K562 (cell line): ENCODE data around the gene MEGF11. TPM values are rescaled to one million over a fixed set of nuclear protein-coding genes. Genes with fewer than 3 reads are reported as not detected.

Experiments used
- ATAC-seq: fragments of 200-7000 bp; cut with Tn5 transposase; 3 replicates; pipeline ENCODE4 v1.9.1; 2020; ENCODE audit warnings: moderate library complexity
- BruUV-seq: library from RNA; stranded (reverse); fragments of 400-500 nt; replicated peaks from 2 replicates; lab custom pipeline; 2021; lab: Mats Ljungman, UMichigan
- CTCF ChIA-PET: fragments of 300-600 bp; formaldehyde crosslinking; extraction: SDS; loops from one replicate; lab custom pipeline; 2021; ENCODE audit warnings: low intra/inter-chr PET ratio; lab: Yijun Ruan, JAX
- POLR2A ChIA-PET: fragments of 300-600, 350-650 bp; sonication (Branson Sonifier 250); formaldehyde crosslinking; extraction: SDS; loops from one replicate; lab custom pipeline; 2021; ENCODE audit warnings: antibody characterized with exemption, inconsistent platforms; lab: Yijun Ruan, JAX
- DNase-seq, 4 experiments: peaks; one replicate each; pipeline versions ENCODE4 v3.0.0 to v3.0.0-alpha.2; 2011 to 2018; ENCODE audit warnings: low spot score in 3 of 4, mixed read lengths in 3 of 4; ENCODE audit errors: extremely low read depth in 1 of 4
- FAIRE-seq: peaks from 2 replicates; lab custom pipeline; 2011; peaks lifted over from hg19 to GRCh38; lab: Jason Lieb, UNC
- H2AFZ ChIP-seq: 2 replicates; pipeline ENCODE4 v1.6.0; 2011; ENCODE audit warnings: low read depth, low read length, control low read depth, inconsistent platforms
- H3K27ac ChIP-seq: fragments of 200-600 bp; 3 replicates; pipeline ENCODE4 v1.8.0; 2011; ENCODE audit warnings: low read depth, mild to moderate bottlenecking, control low read depth, inconsistent platforms, low read length, moderate library complexity, mixed read lengths; ENCODE audit errors: extremely low read depth
- H3K27me3 ChIP-seq, 2 experiments: fragments of 300-600 bp in 1 of 2; 2 replicates in 1 of 2; 3 replicates in 1 of 2; pipeline versions ENCODE4 v1.6.0 to v1.8.0; 2011; ENCODE audit warnings: inconsistent platforms in 2 of 2, low read length in 2 of 2, mild to moderate bottlenecking in 1 of 2, mixed read lengths in 1 of 2, moderate library complexity in 1 of 2; ENCODE audit not compliant: control insufficient read depth in 2 of 2, insufficient read depth in 2 of 2
- H3K36me3 ChIP-seq: fragments of 300-600 bp; 3 replicates; pipeline ENCODE4 v1.8.0; 2011; ENCODE audit warnings: mild to moderate bottlenecking, low read length, inconsistent platforms; ENCODE audit not compliant: control insufficient read depth, insufficient read depth
- H3K4me1 ChIP-seq, 2 experiments: fragments of 200-600 bp in 1 of 2; replicated peaks in 1 of 2; 2 replicates in 1 of 2; 3 replicates in 1 of 2; pipeline versions ENCODE4 v1.5.1 to v1.8.0; 2011; ENCODE audit warnings: inconsistent platforms in 2 of 2, low read length in 2 of 2, mild to moderate bottlenecking in 1 of 2, mixed read lengths in 1 of 2, moderate library complexity in 1 of 2; ENCODE audit not compliant: control insufficient read depth in 2 of 2, insufficient read depth in 2 of 2
- H3K4me2 ChIP-seq: 2 replicates; pipeline ENCODE4 v1.6.1; 2011; ENCODE audit warnings: low read length, control low read depth, inconsistent platforms, mixed read lengths; ENCODE audit not compliant: insufficient read depth
- H3K4me3 ChIP-seq: fragments of 200-600 bp; sonication (generic), shearing (Covaris generic); 2 replicates; pipeline ENCODE4 v1.5.1; 2016; ENCODE audit warnings: control low read depth, inconsistent platforms
- H3K79me2 ChIP-seq: fragments of 200-600 bp; 3 replicates; pipeline ENCODE4 v1.8.0; 2011; ENCODE audit warnings: low read length, inconsistent platforms; ENCODE audit not compliant: control insufficient read depth, insufficient read depth
- H3K9ac ChIP-seq, 2 experiments: 2 replicates each; pipeline versions ENCODE4 v1.6.0 to v1.6.1; 2011; ENCODE audit warnings: low read depth in 2 of 2, low read length in 2 of 2, control low read depth in 1 of 2, inconsistent platforms in 1 of 2, mild to moderate bottlenecking in 1 of 2, mixed read lengths in 1 of 2; ENCODE audit not compliant: insufficient read depth in 1 of 2
- H3K9me1 ChIP-seq: one replicate; pipeline ENCODE4 v1.6.0; 2011; ENCODE audit warnings: inconsistent platforms, mild to moderate bottlenecking, low read length, moderate library complexity; ENCODE audit not compliant: control insufficient read depth, insufficient read depth
- H3K9me3 ChIP-seq: replicated peaks from 2 replicates; pipeline ENCODE4 v1.5.1; 2011; ENCODE audit warnings: low read depth, low read length, inconsistent platforms; ENCODE audit not compliant: control insufficient read depth, insufficient read depth
- H4K20me1 ChIP-seq: replicated peaks from 2 replicates; pipeline ENCODE4 v1.6.1; 2011; ENCODE audit warnings: low read length, inconsistent platforms, mixed read lengths; ENCODE audit not compliant: control insufficient read depth, insufficient read depth
- CTCF ChIP-seq, 3 experiments: IDR thresholded peaks in 2 of 3; conservative IDR thresholded peaks in 1 of 3; 2 replicates each; pipeline ENCODE4 v1.5.1; 2011 to 2012; ENCODE audit warnings: low read length in 3 of 3, mild to moderate bottlenecking in 3 of 3, control low read depth in 2 of 3, improper control_type of control experiment in 1 of 3, inconsistent platforms in 1 of 3, low read depth in 1 of 3, mixed read lengths in 1 of 3, moderate library complexity in 1 of 3; ENCODE audit not compliant: insufficient read depth in 2 of 3
- HOMEZ ChIP-seq: fragments of 250-450 bp; sonication (Bioruptor Pico); IDR thresholded peaks from 2 replicates; pipeline ENCODE4 v1.4.0; 2020; ENCODE audit warnings: mild to moderate bottlenecking, moderate library complexity
- NFIC ChIP-seq: fragments of 450-650 bp; IDR thresholded peaks from 2 replicates; pipeline ENCODE4 v1.6.1; 2017; ENCODE audit warnings: mild to moderate bottlenecking, inconsistent platforms
- RAD21 ChIP-seq, 2 experiments: fragments of 250-450 bp in 1 of 2; fragments of 450-650 bp in 1 of 2; sonication (Bioruptor Pico) in 1 of 2; formaldehyde crosslinking in 1 of 2; IDR thresholded peaks in 1 of 2; conservative IDR thresholded peaks in 1 of 2; 2 replicates each; pipeline versions ENCODE4 v1.4.0 to v1.8.0; 2020 to 2022; ENCODE audit warnings: mild to moderate bottlenecking in 2 of 2, moderate library complexity in 1 of 2
- RBBP5 ChIP-seq: fragments of 200-600 bp; sonication (generic); IDR thresholded peaks from 2 replicates; pipeline ENCODE4 v1.6.1; 2012; ENCODE audit warnings: borderline replicate concordance, mild to moderate bottlenecking, low read length, control low read depth, inconsistent platforms; ENCODE audit not compliant: insufficient read depth, poor library complexity, severe bottlenecking
- RFX7 ChIP-seq: fragments of 250-450 bp; sonication (Bioruptor Pico); IDR thresholded peaks from 2 replicates; pipeline ENCODE4 v1.5.1; 2021; ENCODE audit warnings: mild to moderate bottlenecking
- SAFB2 ChIP-seq: fragments of 200-400 bp; formaldehyde crosslinking; IDR thresholded peaks from 2 replicates; pipeline ENCODE4 v1.6.1; 2018; ENCODE audit warnings: borderline replicate concordance, low read length, low read depth, moderate library complexity; ENCODE audit not compliant: severe bottlenecking
- SNRNP70 ChIP-seq: fragments of 200-400 bp; formaldehyde crosslinking; optimal IDR thresholded peaks from 2 replicates; pipeline ENCODE3; 2017; ENCODE audit warnings: low read depth, low read length
- TOE1 ChIP-seq, 2 experiments: fragments of 450-650 bp in 1 of 2; sonication (generic) in 1 of 2; formaldehyde crosslinking in 1 of 2; IDR thresholded peaks; 2 replicates each; pipeline versions ENCODE4 v1.7.1 to v1.8.0; 2016 to 2022; ENCODE audit warnings: borderline replicate concordance in 2 of 2, mild to moderate bottlenecking in 2 of 2, antibody characterized with exemption in 1 of 2, inconsistent platforms in 1 of 2, low read depth in 1 of 2, missing genetic modification reagents in 1 of 2, moderate library complexity in 1 of 2
- TRIM24 ChIP-seq, 2 experiments: fragments of 450-650 bp; IDR thresholded peaks; 2 replicates each; pipeline ENCODE4 v1.6.1; 2016
- ZBTB26 ChIP-seq: fragments of 450-650 bp; formaldehyde crosslinking; IDR thresholded peaks from 2 replicates; pipeline ENCODE4 v1.4.0; 2022; ENCODE audit warnings: missing genetic modification characterization
- ZBTB5 ChIP-seq: fragments of 450-650 bp; IDR thresholded peaks from 2 replicates; pipeline ENCODE4 v1.6.1; 2017; ENCODE audit warnings: antibody characterized with exemption
- WGBS: fragments of 100-300 bp; shearing (Covaris generic); methylation state at CpG from one replicate; pipeline ENCODE4 v1.1.6; 2016; ENCODE audit warnings: low coverage, mixed read lengths; ENCODE audit not compliant: insufficient coverage; ENCODE audit errors: missing lambda C conversion rate; 5-methylcytosine and 5-hydroxymethylcytosine counted together
- in situ Hi-C: fragments of 300-500 bp; cut with MboI; formaldehyde crosslinking; loops from 4 replicates; pipeline ENCODE4 v1.15.0; 2018; ENCODE audit warnings: inconsistent platforms, mixed read lengths
- intact Hi-C: fragments of 100-400 bp; cut with micrococcal nuclease; formaldehyde crosslinking; loops from 2 replicates; pipeline ENCODE4 v1.14.2; 2022
- polyA plus RNA-seq, 8 experiments: library from polyadenylated mRNA; depleted of rRNA in 4 of 8; stranded (reverse) in 5 of 8; unstranded in 3 of 8; fragments of >200 nt; fragmentation: Nextera tagmentation in 2 of 8; fragmentation: Illumina TruSeq in 1 of 8; extraction: Ambion mirVana in 2 of 8; extraction: Trizol in 1 of 8; gene quantifications; 2 replicates each; pipeline versions ENCODE4 v1.2.1 to v1.2.3, GENCODE V29; 2011 to 2014; ENCODE audit warnings: inconsistent platforms in 1 of 8, missing spikeins in 1 of 8
- total RNA-seq, 7 experiments: library from RNA; depleted of rRNA in 6 of 7; stranded (reverse); fragments of >200 nt in 6 of 7; fragmentation: Illumina TruSeq in 2 of 7; extraction: Trizol in 2 of 7; gene quantifications; 2 replicates each; pipeline versions ENCODE4 v1.2.1 to v1.2.3, GENCODE V29; 2011 to 2021; ENCODE audit warnings: low replicate concordance in 1 of 7

MEGF11 gene
- total and polyA plus RNA-seq, 9 of the 15 experiments (the other 6 are each of a cell fraction or from before 2014, with no cell fraction given): 0.06 to 0.23 (median 0.20) TPM; not detected in 6

- TF ChIP-seq ZBTB26 (CRISPR knock-in tag): no peak
These were observed 164.5 kb downstream of the MEGF11 start (continued) for GRCh38 chr15:66089049-66089448.

GRCh38 chr15:66085128-66085527, 168.4 kb downstream of the MEGF11 start:
- ChIA-PET CTCF (no interaction called here), POLR2A (interaction anchor here (0.6 kb wide), 1 partner anchor 8 kb away, joined by 3 read pairs; no protein-coding TSS in a partner anchor)
- H2AFZ ChIP-seq: no peak overlapping the region
- ATAC-seq: no peak
- intact Hi-C loops: no loop called here
- H3K4me1 ChIP-seq: no peaks in the 10 kb centered on the region; a peak in 1 of 5 replicates
- H3K79me2 ChIP-seq: no peaks in the 10 kb centered on the region
- H3K27ac ChIP-seq: no peak overlapping the region
- H3K27me3 ChIP-seq: peaks cover 9 to 17% of the 10 kb centered on the region in 2 experiments; a peak in 4 of 5 replicates
- 0 out of 2 replicates have a peak, but pooled peaks cover 2% of the 10 kb centered on the region for H3K9me3 ChIP-seq
- FAIRE-seq: peak; percentile 19
- no peaks in the 10 kb centered on the region for H3K9me1 ChIP-seq
- H3K4me2 ChIP-seq: no peak overlapping the region
- WGBS: 27% methylated on average over 6 of the region's 6 CpGs
- H3K36me3 ChIP-seq: no peaks in the 10 kb centered on the region
- no peak overlapping the region for H3K4me3 ChIP-seq
- no peaks in the 10 kb centered on the region for H4K20me1 ChIP-seq
- DNase-seq: peak in 1 of 4 experiments; percentile 36
- H3K9ac ChIP-seq: no peak overlapping the region
- in situ Hi-C loops: no loop called here
- BruUV-seq: no TSS peak
- TF ChIP-seq RFX7: no peak
- no peak for TF ChIP-seq TRIM24 (IDR thresholded peaks at IDR 0.05)
- peak; percentile 25 to 41 (median 29); a peak in 3 of 6 replicates for TF ChIP-seq CTCF (IDR thresholded peaks at IDR 0.05 in 2 of 3, conservative IDR thresholded peaks at IDR 0.05 in 1 of 3; ENCODE audit: insufficient read depth in 2 of 3, low read depth in 1 of 3, low read length in 3 of 3)
- no peak for TF ChIP-seq ZBTB5
- TF ChIP-seq SNRNP70: no peak
- TF ChIP-seq HOMEZ: no peak
- TF ChIP-seq RBBP5: no peak
- TF ChIP-seq SAFB2: no peak
- TF ChIP-seq NFIC: peak; percentile 77
- TF ChIP-seq RAD21 (CRISPR knock-in tag; conservative IDR thresholded peaks at IDR 0.05 in 1 of 2, IDR thresholded peaks at IDR 0.05 in 1 of 2): peak in 1 of 2 experiments; percentile 31; a peak in 2 of 4 replicates
- no peak for TF ChIP-seq TOE1 (IDR thresholded peaks at IDR 0.05; ENCODE audit: borderline replicate concordance)
- no peak for TF ChIP-seq TOE1 (CRISPR knock-in tag; IDR thresholded peaks at IDR 0.05; ENCODE audit: borderline replicate concordance, low read depth)
- TF ChIP-seq, all 486 proteins: peak for 3
